HG02588 (cell line): ENCODE results near the gene GLYATL1.
A peak's percentile ranks its signal among the peaks of the same experiment; 100 is the strongest.

Source experiments
- ATAC-seq: cut with Tn5 transposase; IDR thresholded peaks from one replicate; pipeline ENCODE4 v1.9.1; 2021; ENCODE audit warnings: mild to moderate bottlenecking, moderate library complexity; ENCODE audit not compliant: unreplicated experiment

Gene GLYATL1, protein sequence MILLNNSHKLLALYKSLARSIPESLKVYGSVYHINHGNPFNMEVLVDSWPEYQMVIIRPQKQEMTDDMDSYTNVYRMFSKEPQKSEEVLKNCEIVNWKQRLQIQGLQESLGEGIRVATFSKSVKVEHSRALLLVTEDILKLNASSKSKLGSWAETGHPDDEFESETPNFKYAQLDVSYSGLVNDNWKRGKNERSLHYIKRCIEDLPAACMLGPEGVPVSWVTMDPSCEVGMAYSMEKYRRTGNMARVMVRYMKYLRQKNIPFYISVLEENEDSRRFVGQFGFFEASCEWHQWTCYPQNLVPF

DNA sequence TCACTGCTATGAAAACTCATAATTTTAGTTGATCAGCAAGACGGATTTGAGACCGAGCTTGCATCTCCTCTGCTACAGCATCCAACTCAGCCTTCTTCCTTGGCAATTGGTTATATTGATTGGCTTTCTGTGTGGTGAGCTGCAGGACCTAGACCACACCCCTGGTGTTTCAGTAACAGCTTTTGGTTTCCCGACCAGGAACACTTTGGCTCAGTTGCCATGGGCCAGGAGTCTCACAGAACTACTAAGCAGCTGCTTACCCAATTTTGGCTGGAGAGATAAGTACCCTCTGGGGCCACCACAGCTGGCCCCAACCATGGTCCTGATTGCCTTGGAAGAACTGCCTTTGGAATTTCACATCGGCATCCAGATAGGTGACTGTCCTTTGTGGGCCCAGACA, at the start of gene GLYATL1:
Gene GLYATL1 (plus strand): TSS at position 212 of the 400 bp plus-strand sequence. CDS start 7,600 bp downstream, outside the sequence.
- ATAC-seq = no peak

DNA sequence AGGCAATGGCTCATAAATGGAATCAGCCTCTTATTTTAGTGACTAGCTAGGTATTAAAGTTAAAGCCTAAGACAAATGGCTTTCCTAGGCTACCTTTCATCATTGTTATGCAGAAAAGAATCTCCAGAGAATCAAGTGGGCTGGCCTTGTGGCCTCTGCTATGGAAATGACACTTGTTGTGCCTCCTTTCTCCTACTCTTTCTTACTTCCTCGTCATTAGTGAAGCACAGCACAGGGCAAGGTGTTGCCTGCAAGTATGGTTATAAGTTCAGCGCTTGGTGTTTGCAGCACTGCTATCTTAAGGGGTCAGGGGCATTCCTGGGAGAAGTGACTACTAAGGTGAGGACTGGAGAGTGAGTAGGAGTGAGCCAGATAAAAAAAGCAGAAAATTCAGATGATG, 45.4 kb upstream of the GLYATL1 start:
- ATAC-seq = no peak

DNA sequence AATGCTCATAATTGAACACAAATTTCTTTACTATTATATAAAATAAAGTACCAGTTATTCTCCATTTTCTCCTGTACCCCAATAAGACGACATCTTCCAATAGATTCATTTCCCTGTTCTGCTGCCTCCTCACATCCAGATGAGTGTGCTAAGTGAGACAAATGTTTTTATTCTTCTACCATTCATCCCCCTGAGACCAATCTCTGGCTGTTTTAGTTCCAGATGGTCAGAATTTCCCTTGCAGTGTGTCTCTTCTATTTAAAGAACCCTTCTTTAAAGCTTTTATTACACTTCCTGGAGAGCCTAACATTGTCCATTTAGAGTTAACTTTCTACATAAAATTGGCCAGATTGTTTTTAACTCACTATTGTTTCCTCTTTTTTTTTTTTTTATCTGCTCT, 41.2 kb upstream of the GLYATL1 start:
- ATAC-seq = no peak

DNA sequence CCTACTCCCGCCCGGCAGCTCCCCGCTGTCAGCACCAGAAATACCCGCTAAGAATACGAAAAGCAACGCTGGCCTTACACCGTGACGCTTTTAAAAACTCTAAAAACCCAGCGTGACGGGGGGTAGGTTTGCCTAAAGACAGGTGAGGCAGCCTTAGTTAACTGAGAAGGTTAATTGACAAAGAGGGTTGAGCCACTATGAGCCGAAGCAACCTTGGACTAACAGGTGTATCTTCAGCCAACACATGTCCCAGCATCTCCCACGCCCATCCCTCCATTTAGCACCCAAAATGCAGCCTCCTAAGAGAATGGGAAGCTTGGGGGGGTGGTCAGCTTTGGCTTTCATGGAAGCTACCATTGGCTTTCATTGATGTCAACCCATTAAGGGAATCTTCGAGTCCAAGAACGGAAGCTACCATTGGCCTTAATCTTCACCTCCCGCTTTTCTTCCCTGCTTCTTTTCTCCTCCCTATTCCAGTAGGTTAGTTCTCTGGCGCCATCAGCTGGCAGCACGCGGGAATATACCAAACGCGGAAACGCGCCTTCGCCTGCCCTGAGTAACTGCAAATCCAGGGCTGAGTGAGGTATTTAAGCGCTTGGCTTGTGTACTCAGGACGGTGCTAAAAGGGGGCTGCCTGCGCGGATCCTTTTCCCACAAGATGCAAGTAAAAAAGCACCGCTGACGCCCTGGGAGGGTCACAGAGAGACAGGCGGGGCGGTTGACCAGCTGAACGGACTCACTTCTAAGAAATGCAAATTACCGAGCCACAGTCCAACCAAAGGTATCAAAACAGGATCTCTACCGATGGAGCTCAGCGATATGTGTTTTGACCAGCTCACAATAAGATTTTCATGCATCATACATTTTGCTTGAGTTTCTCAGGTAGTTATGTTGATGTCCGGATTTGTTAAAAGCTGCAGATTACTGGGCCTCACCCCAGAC, 38.5 kb upstream of the GLYATL1 start:
- ATAC-seq = no peak

DNA sequence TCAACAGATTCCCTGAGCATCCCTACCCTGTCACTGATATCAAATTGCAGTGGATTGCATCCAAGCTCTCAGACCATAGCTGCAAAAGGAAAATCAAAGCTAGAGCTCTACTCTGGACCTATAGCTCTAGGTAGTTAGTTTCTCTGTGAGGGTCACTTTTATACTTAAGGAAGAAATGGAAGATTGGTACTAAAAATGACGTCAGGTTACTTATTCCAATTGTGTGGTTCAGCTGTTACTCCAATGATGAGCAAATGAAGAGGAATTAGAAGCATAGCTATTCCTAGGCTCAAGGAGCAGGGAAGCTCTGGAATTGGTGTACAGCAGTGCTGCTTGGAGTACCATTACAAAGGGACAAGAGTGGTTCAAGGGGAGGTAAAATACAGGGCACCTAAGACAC, 36.4 kb upstream of the GLYATL1 start:
- ATAC-seq = no peak

DNA sequence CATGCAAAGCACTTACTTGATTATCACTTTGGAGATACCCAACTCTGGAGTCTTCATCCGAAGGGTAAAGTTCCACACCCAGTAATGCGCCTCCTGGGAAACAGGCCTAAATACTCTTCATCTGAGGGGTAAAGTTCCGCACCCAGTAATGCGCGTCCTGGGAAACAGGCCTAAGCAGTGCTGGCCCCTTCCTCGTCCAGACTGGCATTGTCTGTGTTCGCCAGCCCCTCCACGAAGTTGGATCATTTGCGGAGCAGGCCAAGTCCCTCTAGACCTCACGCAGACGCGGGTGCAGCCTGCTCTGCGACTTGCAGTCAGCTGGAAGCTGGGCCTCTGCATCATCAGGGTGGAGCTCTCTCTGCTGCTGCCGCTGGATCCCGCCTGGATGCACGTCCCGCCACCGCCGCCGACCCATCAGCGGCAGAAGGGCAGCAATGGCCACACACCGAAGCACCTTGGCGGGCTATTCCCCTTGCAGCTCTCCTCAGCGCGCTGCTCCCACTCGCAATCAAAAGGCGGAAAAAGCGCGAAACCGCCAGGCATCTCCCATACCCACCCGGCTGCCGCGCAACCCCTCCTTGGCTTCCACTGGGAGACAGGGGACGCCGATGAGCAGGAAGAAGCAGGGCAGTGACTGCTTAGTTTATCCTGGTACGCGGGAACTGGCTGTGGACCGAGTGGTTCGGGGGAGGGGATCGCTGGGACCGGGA, 34.1 kb upstream of the GLYATL1 start:
- no peak for ATAC-seq

DNA sequence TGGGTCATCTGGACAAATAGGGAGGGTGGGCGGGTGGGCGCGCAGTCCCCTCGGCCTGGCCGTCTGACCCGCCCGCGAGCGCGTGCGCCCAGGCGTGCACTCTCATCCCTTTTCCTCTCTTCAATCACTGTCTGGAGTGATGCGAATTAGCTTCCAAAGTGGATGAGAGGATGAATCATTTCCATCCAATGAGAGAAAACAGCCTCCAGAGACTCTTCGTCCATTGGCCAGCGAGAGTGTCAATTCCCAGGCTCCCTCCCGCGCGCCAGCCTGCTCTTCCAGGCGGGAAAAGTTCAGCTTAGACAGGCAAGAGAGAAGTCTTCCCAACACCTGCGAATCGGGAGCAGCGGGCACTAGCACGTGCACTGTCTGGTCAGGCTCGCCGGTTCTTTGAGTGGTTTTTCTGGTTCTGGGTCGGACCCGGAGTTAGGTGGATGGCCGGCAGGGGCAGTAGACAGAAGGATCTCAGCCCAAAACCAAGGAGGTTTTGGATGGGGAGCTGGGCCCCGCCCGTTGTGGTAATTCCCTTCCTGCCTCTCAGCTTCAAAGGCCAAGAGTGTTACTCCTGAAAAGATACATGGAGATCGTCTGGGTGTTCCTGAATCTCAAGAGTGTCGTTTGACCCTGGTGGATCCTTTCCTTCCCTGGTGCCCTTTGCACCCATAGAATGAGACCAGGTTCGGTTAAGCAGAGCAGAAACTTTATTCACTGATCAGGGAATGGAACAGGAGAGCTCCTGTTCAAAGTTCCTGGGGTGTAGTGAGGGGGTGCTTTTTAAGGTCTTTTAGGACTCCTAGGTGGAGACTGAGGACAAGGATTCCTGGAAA, 33.4 kb upstream of the GLYATL1 start:
- ATAC-seq = no peak

DNA sequence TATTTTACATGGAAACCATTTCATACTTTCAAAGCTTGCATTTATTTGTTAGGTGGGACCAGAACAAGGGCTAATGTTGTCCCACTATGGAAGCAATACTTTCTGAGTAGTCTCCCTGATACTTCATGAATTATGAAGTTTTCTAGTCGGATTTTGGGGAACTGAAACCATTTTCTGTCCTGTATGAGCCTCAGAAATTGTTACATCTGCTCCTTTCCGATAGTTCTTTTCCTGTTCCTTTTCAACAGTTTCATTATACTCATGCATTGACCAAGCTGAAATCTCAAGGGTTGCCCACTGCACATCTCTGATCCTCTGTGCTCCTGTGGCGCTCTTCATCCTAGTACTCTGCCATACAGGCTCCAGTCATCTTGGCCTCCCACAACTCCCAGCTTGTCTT, 31.5 kb upstream of the GLYATL1 start:
- ATAC-seq = no peak

DNA sequence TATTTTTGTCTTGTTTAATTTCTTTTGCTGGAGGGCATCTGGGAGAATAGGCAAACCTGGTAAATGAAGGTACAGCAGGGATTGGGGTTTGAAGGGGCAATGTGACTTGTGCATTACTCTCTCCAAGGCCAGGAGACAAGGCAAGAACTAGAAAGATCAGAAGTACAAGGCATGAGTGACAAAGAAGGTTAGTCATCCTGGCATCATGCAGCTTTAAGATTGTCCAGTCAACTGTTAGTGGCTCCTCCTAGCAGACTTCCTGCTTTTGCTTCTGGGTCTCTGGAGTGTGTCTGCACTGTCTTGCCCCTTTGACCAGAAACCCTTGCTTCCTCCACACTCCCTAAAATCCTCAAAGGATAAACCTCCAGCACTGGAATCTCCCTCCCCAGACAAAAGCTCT, 27.2 kb upstream of the GLYATL1 start:
- no peak for ATAC-seq

DNA sequence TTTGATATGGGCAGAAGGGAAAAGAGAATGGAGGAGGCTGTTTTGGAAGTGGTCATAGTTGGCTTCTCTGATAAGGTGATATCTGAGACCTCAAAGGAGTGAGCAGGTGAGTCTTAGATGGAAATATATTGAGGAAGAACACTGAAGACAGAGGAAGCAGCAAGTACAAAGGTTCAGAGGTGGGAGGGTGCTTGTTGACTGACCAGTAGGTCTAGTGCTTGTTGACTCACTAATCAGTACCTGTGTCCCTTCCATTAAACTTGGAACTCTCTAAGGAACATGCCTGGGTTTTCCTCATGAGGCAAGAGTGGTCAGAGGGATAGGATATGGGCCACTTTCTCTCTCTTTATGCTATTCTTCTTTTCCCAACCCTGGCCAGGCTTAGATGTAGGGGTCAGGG, 25.6 kb upstream of the GLYATL1 start:
- ATAC-seq = no peak

DNA sequence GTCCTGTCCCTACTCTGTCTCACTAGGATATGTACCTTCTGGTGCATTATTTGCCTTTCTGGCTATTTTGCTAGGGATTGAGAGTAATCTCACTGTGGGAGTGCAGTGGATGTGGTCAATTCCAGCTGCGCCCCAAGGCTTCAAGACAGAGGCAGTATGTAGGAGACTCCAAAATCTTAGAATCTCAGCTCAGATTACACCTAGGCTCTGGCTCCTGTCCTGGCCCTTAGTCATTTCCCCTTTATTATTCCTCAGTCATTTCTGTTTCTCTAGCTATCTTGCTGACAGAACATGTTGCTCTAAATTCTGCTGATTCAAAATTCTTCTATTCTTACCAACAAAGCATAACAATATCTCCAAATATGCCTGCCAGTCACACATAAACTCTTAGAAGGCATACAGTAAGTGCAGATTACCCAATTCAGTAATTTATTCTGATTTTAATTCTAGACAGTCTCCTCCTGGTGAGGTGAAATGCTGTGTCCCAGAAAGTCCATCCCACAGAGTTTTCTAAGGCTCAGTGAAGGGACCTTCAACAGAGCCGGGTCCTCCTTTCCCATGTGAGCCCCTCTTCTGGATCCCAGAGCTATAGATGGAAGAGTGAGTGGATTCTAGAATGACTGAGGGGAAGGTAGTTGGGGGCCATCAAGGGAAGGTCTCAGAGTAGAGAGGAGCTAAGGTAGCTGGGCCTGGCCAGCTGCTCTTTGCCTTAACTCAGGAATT, 24.3 kb upstream of the GLYATL1 start:
- ATAC-seq = no peak

DNA sequence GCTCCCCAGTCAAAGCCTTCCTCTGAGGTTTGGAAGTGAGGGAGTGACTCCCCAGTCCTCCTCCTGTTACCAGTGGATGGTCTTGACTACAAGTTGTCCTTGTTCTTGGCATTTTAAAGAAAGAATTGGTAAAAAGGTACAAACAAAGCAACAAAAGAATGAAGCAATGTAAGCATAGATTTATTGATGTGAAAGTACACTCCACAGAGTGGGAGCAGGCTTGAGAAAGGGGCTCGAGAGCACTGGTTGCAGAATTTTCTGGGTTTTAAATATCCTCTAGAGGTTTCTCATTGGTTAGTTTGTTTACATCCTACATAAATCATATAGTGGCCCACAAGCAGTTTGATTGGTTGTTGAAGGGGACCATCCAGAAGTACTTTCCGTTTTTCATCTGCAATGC, 22.7 kb upstream of the GLYATL1 start:
- ATAC-seq = no peak

DNA sequence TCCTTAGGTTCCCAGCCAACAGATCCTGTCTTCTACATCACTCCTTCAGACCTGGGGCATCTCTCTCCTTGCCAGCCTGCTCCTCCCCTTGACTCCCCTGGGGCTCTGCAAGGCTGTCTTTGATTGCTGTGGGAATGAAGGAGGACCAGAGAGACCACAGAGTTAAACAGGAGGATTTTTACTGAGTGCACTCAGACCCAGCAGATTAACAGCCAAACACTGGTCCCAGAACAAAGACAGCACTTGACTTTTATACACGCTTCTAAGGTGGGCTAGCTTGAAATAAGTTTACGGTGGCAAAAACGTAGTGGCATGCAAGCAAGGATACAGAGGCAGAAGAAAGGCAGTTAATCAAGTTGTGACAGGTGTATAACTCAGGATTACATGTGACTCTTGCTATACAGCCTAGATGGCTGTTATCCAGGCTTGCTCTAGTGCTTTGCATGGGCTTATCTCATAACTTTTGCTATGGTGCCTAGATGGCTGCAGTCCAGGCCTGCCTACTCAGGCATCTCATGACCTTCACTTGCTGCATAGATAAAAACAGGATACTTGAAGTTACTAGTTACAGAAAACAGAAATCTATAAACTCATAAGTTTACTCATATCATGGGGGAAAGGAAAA, 22.0 kb upstream of the GLYATL1 start:
- no peak for ATAC-seq

DNA sequence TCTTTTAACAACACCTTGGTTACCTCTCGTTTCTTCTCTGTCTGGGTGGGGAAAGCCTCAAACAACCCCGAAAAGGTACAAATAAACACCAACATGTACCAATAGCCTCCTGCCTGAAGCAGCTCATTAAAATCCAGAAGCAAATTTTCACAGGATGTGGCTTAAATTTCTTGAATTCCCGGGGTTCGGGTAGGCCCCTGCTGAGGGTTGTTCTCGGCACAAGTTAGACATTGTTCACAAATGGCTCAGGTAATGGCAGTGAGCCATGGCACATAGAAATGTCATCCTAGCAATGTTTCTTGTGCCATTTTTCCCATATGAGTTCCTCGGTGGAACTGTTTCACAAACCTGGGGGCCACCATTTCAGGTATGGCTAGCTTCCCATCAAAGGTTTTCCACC, 19.7 kb upstream of the GLYATL1 start:
- ATAC-seq = no peak

DNA sequence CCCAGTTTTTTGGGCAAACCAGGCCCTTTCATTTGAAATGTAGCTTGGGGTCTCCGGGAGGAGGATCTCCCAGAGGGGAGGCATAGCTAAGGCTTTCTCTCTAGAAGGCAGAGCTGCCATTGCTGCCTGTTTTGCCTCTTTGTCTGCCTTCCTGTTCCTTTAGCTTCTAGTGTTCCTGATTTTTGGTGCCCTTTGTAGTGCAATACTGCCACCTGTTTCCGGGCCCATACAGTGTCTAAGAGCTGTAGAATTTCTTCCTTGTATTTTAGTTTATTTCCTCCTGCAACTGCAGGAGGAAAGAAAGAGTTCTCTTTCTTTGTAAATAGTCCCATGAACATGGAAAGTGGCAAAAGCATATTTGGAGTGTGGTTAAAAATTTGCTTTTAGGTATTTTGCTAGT, 19.3 kb upstream of the GLYATL1 start:
- no peak for ATAC-seq

DNA sequence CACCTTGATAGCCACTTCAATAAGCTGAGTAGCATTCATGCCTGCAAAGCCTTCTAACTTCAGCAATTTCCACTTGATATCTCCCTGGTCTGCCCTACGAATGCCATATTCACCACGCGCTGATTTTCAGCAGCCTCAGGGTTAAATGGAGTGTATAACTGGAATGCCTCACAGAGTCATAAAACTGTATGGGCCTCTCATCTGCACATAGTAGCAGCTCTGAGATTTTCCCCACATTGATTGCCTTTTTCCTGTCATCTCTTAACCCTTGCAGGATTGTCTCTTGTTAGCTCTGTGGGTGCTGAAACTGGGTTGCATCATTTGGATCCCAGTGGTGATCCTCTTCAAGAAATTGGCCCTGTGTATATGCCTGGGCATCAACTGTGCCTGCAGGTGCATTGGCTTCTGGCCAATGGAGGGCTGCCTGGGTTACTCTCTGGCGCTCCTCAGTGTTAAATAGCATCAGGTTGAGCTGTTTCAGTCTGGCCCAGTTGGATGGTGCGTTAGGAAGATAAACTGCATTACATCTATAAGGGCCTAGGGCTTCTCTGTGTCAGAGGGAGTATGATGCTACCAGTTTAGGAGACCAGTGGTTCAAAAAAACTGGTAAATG, 17.4 kb upstream of the GLYATL1 start:
- no peak for ATAC-seq

DNA sequence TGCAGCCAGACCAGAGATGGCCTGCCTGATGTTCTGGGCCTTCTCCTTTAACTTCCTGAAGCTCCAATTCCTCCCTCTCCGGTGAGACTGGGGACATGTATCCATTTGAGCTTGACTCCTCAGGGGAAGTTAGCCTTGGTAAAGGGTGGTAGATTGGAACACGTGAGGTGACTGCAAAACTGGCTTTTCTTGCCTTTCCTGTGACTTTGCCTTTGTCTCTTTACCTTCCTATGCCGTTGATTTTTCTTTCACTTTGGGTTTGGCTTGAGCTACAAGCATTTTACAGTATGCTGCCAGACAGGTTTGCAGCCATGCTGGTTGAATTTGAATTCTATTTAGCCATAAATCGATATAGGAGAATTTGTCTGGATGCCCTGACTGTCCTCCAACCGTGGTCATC, 16.8 kb upstream of the GLYATL1 start:
- ATAC-seq = no peak

DNA sequence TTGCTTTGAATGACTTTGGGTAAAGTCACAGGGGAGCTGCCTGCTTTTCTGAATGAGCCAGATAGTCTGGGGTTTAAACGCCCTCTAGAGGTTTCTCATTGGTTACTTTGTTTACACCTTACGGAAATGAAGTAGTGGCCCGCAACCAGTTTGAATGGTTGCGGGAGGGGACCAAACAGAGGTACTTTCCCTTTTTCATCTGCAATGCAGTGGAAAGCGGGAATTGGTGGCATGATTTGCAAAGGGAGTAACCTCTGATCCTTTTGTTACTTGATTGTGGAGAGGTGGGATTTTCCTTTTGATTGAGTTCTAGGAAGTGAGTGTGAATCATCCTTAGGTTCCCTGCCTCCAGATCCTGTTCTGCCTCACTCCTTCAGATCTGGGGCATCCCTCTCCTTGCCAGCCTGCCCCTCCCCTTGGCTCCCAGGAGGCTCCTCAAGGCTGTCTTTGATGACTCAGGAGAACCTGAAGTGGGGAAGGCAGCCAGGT, 15.9 kb upstream of the GLYATL1 start:
- ATAC-seq = peak; percentile 88

DNA sequence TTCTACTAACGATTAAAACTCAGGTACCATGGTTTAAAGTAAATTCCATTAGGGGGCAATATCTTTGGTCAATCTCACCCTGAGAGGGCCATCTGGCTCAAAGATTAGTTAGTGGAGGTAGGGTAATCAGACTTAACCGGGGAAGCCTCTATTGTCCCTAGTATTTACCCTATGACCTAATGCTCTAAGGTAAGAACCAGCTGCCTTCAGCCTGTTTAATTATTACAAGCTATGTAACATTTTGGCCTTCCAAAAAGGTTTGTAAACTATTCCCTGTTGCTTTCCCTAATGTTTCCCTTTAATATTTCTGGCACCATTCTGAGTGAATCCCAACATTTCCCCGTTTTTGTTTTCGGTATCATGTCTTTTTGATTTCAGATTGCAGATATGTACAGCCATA, 15.1 kb upstream of the GLYATL1 start:
- ATAC-seq = no peak
